ENCODE measurements around the gene TRH.
"Not testable (repeated sequence)": the region's sequence is repeated elsewhere in the genome, so short reads cannot be mapped to it uniquely, and the experiment has no call there.

- TF ChIP-seq CTCF (IDR thresholded peaks at IDR 0.05; ENCODE audit: poor library complexity); EZH2phosphoT487 (IDR thresholded peaks at IDR 0.05; ENCODE audit: low read depth, severe bottlenecking, unreplicated experiment): not testable (repeated sequence)
Measured at GRCh38 chr3:129999176-129999575, 24.7 kb downstream of the TRH start.

All from hepatocyte (in vitro differentiated cells).